T-cell (primary cell): Measurements from ENCODE around the gene ZNF3. TPM values are rescaled to one million over a fixed set of nuclear protein-coding genes. Genes with fewer than 3 reads are reported as not detected.

ENCODE experiments used
- ATAC-seq, 4 experiments: fragments of 200-7000 bp in 3 of 4; fragments of 150-1000 bp in 1 of 4; cut with Tn5 transposase; replicated peaks in 1 of 4; 1 replicate in 3 of 4; 2 replicates in 1 of 4; pipeline ENCODE4 v1.10.0; 2021; ENCODE audit warnings: moderate library complexity in 3 of 4, mild to moderate bottlenecking in 2 of 4, moderate number of reproducible peaks in 1 of 4
- CTCF ChIA-PET, 2 donors: fragments of 300-600 bp; sonication (Branson Sonifier 250); formaldehyde crosslinking; loops; one replicate each; lab custom pipeline; 2022; ENCODE audit warnings: antibody characterized with exemption in 2 of 2; lab: Charles Lee
- POLR2A ChIA-PET, 2 donors: fragments of 300-600 bp; sonication (Branson Sonifier 250); formaldehyde crosslinking; loops; one replicate each; lab custom pipeline; 2022; ENCODE audit warnings: antibody characterized with exemption in 2 of 2; lab: Charles Lee
- DNase-seq, 35 experiments: peaks; one replicate each; pipeline versions ENCODE4 v3.0.0 to v3.0.0-alpha.2; 2013 to 2023
- H3K27ac ChIP-seq: one replicate; pipeline ENCODE4 v1.5.1; 2013; ENCODE audit warnings: low read length
- H3K27me3 ChIP-seq, 2 experiments: replicated peaks in 1 of 2; 1 replicate in 1 of 2; 2 replicates in 1 of 2; pipeline versions ENCODE4 v1.6.1 to v1.7.0; 2013; ENCODE audit warnings: low read length in 1 of 2, mixed read lengths in 1 of 2; ENCODE audit not compliant: control insufficient read depth in 2 of 2, insufficient read depth in 2 of 2; ENCODE audit errors: extremely low read depth in 1 of 2
- H3K36me3 ChIP-seq, 2 donors: 1 replicate in 1 of 2; 2 replicates in 1 of 2; pipeline versions ENCODE4 v1.6.1 to v1.7.0; 2013; ENCODE audit warnings: low read length in 1 of 2; ENCODE audit not compliant: control insufficient read depth in 2 of 2, insufficient read depth in 1 of 2; ENCODE audit errors: extremely low read depth in 1 of 2
- H3K4me1 ChIP-seq, 2 experiments: 1 replicate in 1 of 2; 2 replicates in 1 of 2; pipeline versions ENCODE4 v1.6.1 to v1.7.0; 2013; ENCODE audit warnings: low read length in 2 of 2, mixed read lengths in 1 of 2; ENCODE audit not compliant: insufficient read depth in 2 of 2, control insufficient read depth in 1 of 2; ENCODE audit errors: extremely low read depth in 1 of 2
- H3K4me3 ChIP-seq, 2 donors: 1 replicate in 1 of 2; 2 replicates in 1 of 2; pipeline versions ENCODE4 v1.5.1 to v1.7.0; 2013; ENCODE audit warnings: mild to moderate bottlenecking in 2 of 2, low read length in 1 of 2, moderate library complexity in 1 of 2; ENCODE audit not compliant: control insufficient read depth in 1 of 2; ENCODE audit errors: extremely low read depth in 1 of 2
- H3K9me3 ChIP-seq: 2 replicates; pipeline ENCODE4 v1.7.0; 2013
- H3K27ac Mint-ChIP-seq, 2 donors: one replicate each; pipeline ENCODE4 v1.8.0; 2020 to 2021; ENCODE audit warnings: mild to moderate bottlenecking in 2 of 2, mixed read lengths in 2 of 2
- H3K27me3 Mint-ChIP-seq, 2 donors: one replicate each; pipeline ENCODE4 v1.8.0; 2021 to 2022; ENCODE audit warnings: mixed read lengths in 2 of 2
- H3K36me3 Mint-ChIP-seq: one replicate; pipeline ENCODE4 v1.8.0; 2021; ENCODE audit warnings: mixed read lengths
- H3K4me1 Mint-ChIP-seq, 3 donors: one replicate each; pipeline ENCODE4 v1.8.0; 2020 to 2022; ENCODE audit warnings: mixed read lengths in 3 of 3, mild to moderate bottlenecking in 1 of 3
- H3K4me3 Mint-ChIP-seq, 3 donors: one replicate each; pipeline ENCODE4 v1.8.0; 2020 to 2022; ENCODE audit warnings: mild to moderate bottlenecking in 3 of 3, mixed read lengths in 3 of 3, moderate library complexity in 3 of 3
- H3K9me3 Mint-ChIP-seq, 3 donors: one replicate each; pipeline ENCODE4 v1.8.0; 2020 to 2022; ENCODE audit warnings: mixed read lengths in 3 of 3
- WGBS: methylation state at CpG from one replicate; pipeline ENCODE4 v1.1.5; 2013; ENCODE audit warnings: missing lambda C conversion rate; ENCODE audit not compliant: insufficient coverage; 5-methylcytosine and 5-hydroxymethylcytosine counted together
- total RNA-seq, 35 experiments: library from RNA in 6 of 35; stranded (reverse) in 6 of 35; fragments of 120-200 nt in 1 of 35; gene quantifications; one replicate each; pipeline versions ENCODE4 v1.2.1 to v1.2.4 and lab custom pipeline; 2013 to 2026

The ZNF3 gene
- total RNA-seq, 5 donors from 2014 or later (not counting 1 experiment from before 2014, with no cell fraction given): 31.7 to 39.2 (median 35.4) TPM

- Histone ChIP-seq H3K27me3 (no peaks in the 10 kb centered on the region), H3K4me3 (no peak overlapping the region), H3K4me1 (peaks cover 5 to 18% of the 10 kb centered on the region in 2 experiments), H3K27ac (no peak overlapping the region), H3K9me3 (no peaks in the 10 kb centered on the region), H3K36me3 (peaks cover 29 to 63% of the 10 kb centered on the region in 2 donors)
- ATAC-seq (no peak), DNase-seq (no peak)
- CTCF ChIA-PET: interaction anchor here (1.0 to 1.3 kb wide), 2 partner anchors 9 kb away, joined by 3 to 4 read pairs; no protein-coding TSS in a partner anchor
- WGBS: 88% methylated on average over 13 of the region's 19 CpGs
- Mint-ChIP-seq H3K27ac (peak overlapping the region; percentile 8 to 14), H3K27me3 (no peaks in the 10 kb centered on the region), H3K9me3 (no peaks in the 10 kb centered on the region), H3K36me3 (peaks cover 49% of the 10 kb centered on the region), H3K4me3 (no peak overlapping the region), H3K4me1 (peaks cover 21 to 33% (median 32%) of the 10 kb centered on the region in 3 donors)
- POLR2A ChIA-PET: no interaction called here
Observed at GRCh38 chr7:100091411-100092181, 10.1 kb upstream of the ZNF3 start.

DNA sequence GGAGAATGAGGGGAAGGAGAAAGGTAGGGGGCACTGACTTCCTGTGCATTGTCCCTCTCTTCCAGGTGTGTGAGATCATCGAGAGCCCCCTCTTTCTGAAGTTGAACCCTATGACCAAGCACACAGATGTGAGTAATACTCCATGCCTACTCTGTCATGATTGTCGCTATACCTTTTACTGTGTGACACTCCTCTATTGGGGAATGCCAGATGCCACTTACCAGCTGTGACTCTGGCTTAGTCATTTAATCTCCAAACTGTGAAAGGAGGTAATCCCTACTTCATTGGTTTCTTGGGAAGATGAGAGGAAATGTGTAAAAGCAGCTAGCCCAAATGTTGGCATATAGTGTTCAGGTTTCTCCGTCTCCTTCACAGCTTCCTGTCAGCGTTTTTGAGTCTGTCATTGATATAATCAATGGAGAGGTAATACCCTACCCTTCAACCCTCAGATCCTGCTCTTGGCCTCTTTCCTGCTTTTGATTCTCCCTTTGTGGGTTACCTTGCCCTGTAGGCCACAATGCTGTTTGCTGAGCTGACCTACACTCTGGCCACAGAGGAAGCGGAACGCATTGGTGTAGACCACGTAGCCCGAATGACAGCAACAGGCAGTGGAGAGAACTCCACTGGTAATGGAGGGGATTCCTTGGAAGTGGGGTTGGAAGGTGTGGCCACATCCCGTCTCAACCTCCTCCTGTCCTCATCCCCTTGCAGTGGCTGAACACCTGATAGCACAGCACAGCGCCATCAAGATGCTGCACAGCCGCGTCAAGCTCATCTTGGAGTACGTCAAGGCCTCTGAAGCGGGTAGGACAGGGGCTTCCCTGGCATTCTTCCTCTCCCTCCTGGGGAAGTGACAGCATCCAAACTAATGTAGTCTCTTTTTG lies 9.2 kb upstream of the ZNF3 start:
- H3K4me1 ChIP-seq: peaks cover 5 to 18% of the 10 kb centered on the region in 2 experiments
- no peak for ATAC-seq
- Mint-ChIP-seq H3K27ac (peak overlapping the region; percentile 8 to 14), H3K9me3 (no peaks in the 10 kb centered on the region), H3K4me3 (peak overlapping the region; percentile 21 to 91 (median 58)), H3K4me1 (peaks cover 20 to 32% (median 31%) of the 10 kb centered on the region in 3 donors), H3K36me3 (peaks cover 46% of the 10 kb centered on the region), H3K27me3 (no peaks in the 10 kb centered on the region)
- H3K27ac ChIP-seq: no peak overlapping the region
- ChIA-PET CTCF (interaction anchor here (0.5 to 0.7 kb wide), 2 partner anchors 8 to 39 kb away, joined by 4 to 6 read pairs; no protein-coding TSS in a partner anchor), POLR2A (interaction anchor here in 1 of 2 donors (0.6 kb wide), 1 partner anchor 20 kb away, joined by 3 read pairs; no protein-coding TSS in a partner anchor)
- H3K9me3 ChIP-seq: no peaks in the 10 kb centered on the region
- DNase-seq: no peak
- no peaks in the 10 kb centered on the region for H3K27me3 ChIP-seq
- 85% methylated on average over 9 of the region's 14 CpGs for WGBS
- no peak overlapping the region for H3K4me3 ChIP-seq
- H3K36me3 ChIP-seq: peaks cover 29 to 56% of the 10 kb centered on the region in 2 donors

DNA sequence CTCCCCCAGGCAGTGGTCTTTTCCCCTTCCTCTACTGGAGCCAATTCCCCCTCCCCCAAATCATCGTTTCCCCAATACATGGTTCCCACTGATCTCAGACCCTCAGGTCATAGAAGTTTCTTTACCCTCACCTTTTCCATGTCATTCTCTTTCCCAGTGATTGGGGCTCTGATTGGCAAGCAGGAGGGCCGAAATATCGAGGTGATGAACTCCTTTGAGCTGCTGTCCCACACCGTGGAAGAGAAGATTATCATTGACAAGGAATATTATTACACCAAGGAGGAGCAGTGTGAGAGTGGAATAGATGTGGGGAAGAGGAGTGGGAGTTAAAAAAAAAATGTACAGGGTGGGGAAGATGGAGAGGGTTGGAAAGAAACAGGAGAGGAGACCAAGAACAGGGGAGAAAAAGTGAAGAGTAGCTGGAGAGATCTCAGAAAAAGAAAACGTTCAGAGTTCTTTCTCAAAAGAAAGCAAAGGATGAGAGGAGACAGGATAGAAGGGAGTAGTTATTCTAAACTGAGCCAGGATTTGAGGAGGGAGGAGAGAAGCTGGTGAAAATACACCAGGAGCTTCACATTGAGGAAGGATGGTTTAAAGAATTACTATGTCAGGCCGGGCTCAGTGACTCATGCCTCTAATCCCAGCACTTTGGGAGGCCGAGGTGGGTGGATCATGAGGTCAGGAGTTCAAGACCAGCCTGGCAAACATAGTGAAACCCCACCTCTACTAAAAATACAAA lies 8.1 kb upstream of the ZNF3 start:
- Histone ChIP-seq H3K27ac (peak overlapping the region; percentile 87), H3K4me1 (peaks cover 5 to 18% of the 10 kb centered on the region in 2 experiments), H3K9me3 (no peaks in the 10 kb centered on the region), H3K4me3 (peak overlapping the region; percentile 79 to 97), H3K27me3 (no peaks in the 10 kb centered on the region), H3K36me3 (peaks cover 24 to 45% of the 10 kb centered on the region in 2 donors)
- H3K4me1 Mint-ChIP-seq: peaks cover 16 to 30% (median 24%) of the 10 kb centered on the region in 3 donors
- ATAC-seq (no peak), DNase-seq (no peak)
- H3K27me3 Mint-ChIP-seq: no peaks in the 10 kb centered on the region
- H3K9me3 Mint-ChIP-seq: no peaks in the 10 kb centered on the region
- H3K4me3 Mint-ChIP-seq: peak overlapping the region; percentile 85 to 91 (median 88)
- POLR2A ChIA-PET: interaction anchor here (0.6 to 1.0 kb wide), 2 partner anchors 35 to 170 kb away, joined by 3 to 6 read pairs; no protein-coding TSS in a partner anchor
- 49% methylated on average over 2 of the region's 7 CpGs for WGBS
- peak overlapping the region; percentile 88 to 95 for H3K27ac Mint-ChIP-seq
- CTCF ChIA-PET: no interaction called here
- H3K36me3 Mint-ChIP-seq: peaks cover 38% of the 10 kb centered on the region

DNA sequence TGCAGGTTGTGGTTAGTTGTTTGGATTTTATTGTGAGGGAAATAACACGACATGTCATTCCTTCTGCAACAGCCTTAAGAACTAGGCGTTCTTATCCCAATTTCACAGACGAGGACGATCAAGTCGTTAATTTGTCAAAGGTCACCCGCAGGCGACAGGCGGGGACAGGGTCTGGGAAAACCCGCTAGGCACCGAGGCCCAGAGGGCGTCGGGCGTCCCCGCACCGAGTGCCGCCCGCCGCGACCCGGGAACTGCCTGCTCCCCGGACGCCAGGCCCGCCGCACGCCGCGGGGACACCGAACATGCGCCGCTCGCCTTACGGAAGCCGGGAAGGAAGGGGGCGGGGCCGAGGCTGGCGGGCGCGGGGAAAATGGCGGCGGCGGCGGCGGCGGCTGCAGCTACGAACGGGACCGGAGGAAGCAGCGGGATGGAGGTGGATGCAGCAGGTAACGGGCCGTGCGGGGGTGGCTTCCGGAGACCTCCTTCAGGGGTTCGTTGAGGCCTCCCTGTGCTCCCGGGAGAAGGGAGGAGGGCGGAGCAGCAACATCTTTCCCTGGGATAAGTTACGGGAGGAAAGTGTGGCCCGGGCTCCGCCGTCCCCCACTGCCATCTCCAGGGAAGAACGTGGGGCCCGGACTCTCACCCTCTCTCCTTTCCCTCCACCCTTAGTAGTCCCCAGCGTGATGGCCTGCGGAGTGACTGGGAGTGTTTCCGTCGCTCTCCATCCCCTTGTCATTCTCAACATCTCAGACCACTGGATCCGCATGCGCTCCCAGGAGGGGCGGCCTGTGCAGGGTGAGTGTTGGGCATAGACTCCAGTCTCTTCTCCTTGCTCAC lies 7.3 kb upstream of the ZNF3 start, which contains the start of gene COPS6:
Gene COPS6 (plus strand): TSS at position 349 of the 837 bp plus-strand sequence. CDS start 22 bp downstream, at position 371.
- H3K4me3 ChIP-seq: peak within 1 kb of the TSS; percentile 79 to 97
- Mint-ChIP-seq H3K27me3 (no peaks in the 10 kb centered on the region), H3K4me1 (peaks cover 16 to 30% (median 24%) of the 10 kb centered on the region in 3 donors), H3K9me3 (no peaks in the 10 kb centered on the region), H3K4me3 (peak within 1 kb of the TSS; percentile 85 to 91 (median 88)), H3K27ac (peak within 1 kb of the TSS; percentile 95), H3K36me3 (peaks cover 37% of the 10 kb centered on the region)
- peak; percentile 85 to 89 (median 86) for ATAC-seq
- H3K4me1 ChIP-seq: peaks cover 5 to 18% of the 10 kb centered on the region in 2 experiments
- peak within 1 kb of the TSS; percentile 87 for H3K27ac ChIP-seq
- POLR2A ChIA-PET: interaction anchor here in 1 of 2 donors (1.0 kb wide), 1 partner anchor 169 kb away, joined by 3 read pairs; no protein-coding TSS in a partner anchor
- peak; percentile 62 to 93 (median 80) for DNase-seq
- H3K9me3 ChIP-seq: no peaks in the 10 kb centered on the region
- H3K36me3 ChIP-seq: peaks cover 24 to 37% of the 10 kb centered on the region in 2 donors
- no peaks in the 10 kb centered on the region for H3K27me3 ChIP-seq
- WGBS: under 1% methylated on average over 59 of the region's 68 CpGs
- CTCF ChIA-PET: interaction anchor here in 1 of 2 donors (0.6 kb wide), 1 partner anchor 88 kb away, joined by 5 read pairs; no protein-coding TSS in a partner anchor

DNA sequence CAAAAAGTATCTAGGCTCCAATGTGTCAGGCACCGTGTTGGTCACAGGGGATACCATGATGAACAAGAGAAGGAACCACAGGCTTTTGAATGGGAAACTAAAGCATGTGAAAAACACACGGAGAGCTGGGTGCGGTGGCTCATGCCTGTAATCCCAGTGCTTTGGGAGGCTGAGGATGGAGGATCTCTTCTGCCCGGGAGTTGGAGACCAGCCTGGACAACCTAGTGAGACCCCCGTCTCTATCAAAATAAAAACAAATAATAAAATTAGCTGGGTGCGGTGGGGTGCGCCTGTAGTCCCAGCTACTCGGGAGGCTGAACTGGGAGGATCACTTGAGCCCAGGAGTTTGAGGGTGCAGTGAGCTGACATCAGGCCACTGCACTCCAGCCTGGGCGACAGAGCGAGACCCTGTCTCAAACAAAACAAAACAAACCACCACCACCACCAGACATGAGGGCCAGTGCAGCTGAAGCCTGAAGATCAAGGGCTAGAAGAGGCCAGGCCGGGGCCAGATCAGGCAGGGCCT lies 6.6 kb upstream of the ZNF3 start:
- DNase-seq: no peak
- peak in 3 of 4 experiments; percentile 10 to 20 (median 12) for ATAC-seq
- H3K27me3 ChIP-seq: peaks cover 0 to 4% of the 10 kb centered on the region in 2 experiments
- H3K36me3 ChIP-seq: peaks cover 20 to 30% of the 10 kb centered on the region in 2 donors
- peaks cover 30% of the 10 kb centered on the region for H3K36me3 Mint-ChIP-seq
- CTCF ChIA-PET: interaction anchor here in 1 of 2 donors (0.6 kb wide), 1 partner anchor 87 kb away, joined by 5 read pairs; no protein-coding TSS in a partner anchor
- no CpG with 5 or more reads among the region's 11 CpGs for WGBS
- H3K4me1 ChIP-seq: peaks cover 5 to 19% of the 10 kb centered on the region in 2 experiments
- peak overlapping the region; percentile 64 to 97 for H3K4me3 ChIP-seq
- H3K4me1 Mint-ChIP-seq: peaks cover 17 to 28% (median 24%) of the 10 kb centered on the region in 3 donors
- H3K9me3 ChIP-seq: no peaks in the 10 kb centered on the region
- POLR2A ChIA-PET: interaction anchor here in 1 of 2 donors (1.0 kb wide), 1 partner anchor 168 kb away, joined by 3 read pairs; no protein-coding TSS in a partner anchor
- peak overlapping the region; percentile 85 to 91 (median 88) for H3K4me3 Mint-ChIP-seq
- H3K27ac ChIP-seq: peak overlapping the region; percentile 87
- H3K27me3 Mint-ChIP-seq: no peaks in the 10 kb centered on the region
- no peaks in the 10 kb centered on the region for H3K9me3 Mint-ChIP-seq
- H3K27ac Mint-ChIP-seq: peak overlapping the region; percentile 95
